ENCODE results near the gene KCNG2.

GRCh38 chr18:79819064-79819967 is 21.6 kb downstream of the KCNG2 start:
- TF ChIP-seq CTCF (conservative IDR thresholded peaks at IDR 0.05) = no peak
- TF ChIP-seq ZFX (IDR thresholded peaks at IDR 0.05) = no peak
